Nephron (organoid): ENCODE data around the gene GPC4.

Experiments used
- H3K27ac Mint-ChIP-seq, 3 experiments: 2 replicates each; pipeline ENCODE4 v1.8.0; 2020; ENCODE audit warnings: mixed read lengths in 3 of 3, mild to moderate bottlenecking in 2 of 3, moderate library complexity in 1 of 3
- H3K27me3 Mint-ChIP-seq: 2 replicates; pipeline ENCODE4 v1.8.0; 2021; ENCODE audit warnings: low read depth, mild to moderate bottlenecking, moderate library complexity, mixed read lengths
- H3K36me3 Mint-ChIP-seq: 2 replicates; pipeline ENCODE4 v1.8.0; 2020; ENCODE audit warnings: low read depth, mixed read lengths
- H3K4me1 Mint-ChIP-seq: 2 replicates; pipeline ENCODE4 v1.8.0; 2020; ENCODE audit warnings: mixed read lengths
- H3K4me3 Mint-ChIP-seq, 3 experiments: 2 replicates each; pipeline ENCODE4 v1.8.0; 2020; ENCODE audit warnings: mild to moderate bottlenecking in 3 of 3, mixed read lengths in 3 of 3, moderate library complexity in 2 of 3
- H3K9me3 Mint-ChIP-seq: 2 replicates; pipeline ENCODE4 v1.8.0; 2020; ENCODE audit warnings: mixed read lengths
- TF ChIP-seq, protein P1 (sequence below), 3 experiments: fragments of 200-600 bp; sonication (generic); IDR thresholded peaks; one replicate each; pipeline ENCODE4 v1.5.0; 2021; ENCODE audit warnings: antibody characterized with exemption in 3 of 3; ENCODE audit not compliant: unreplicated experiment in 3 of 3

Gene GPC4

DNA sequence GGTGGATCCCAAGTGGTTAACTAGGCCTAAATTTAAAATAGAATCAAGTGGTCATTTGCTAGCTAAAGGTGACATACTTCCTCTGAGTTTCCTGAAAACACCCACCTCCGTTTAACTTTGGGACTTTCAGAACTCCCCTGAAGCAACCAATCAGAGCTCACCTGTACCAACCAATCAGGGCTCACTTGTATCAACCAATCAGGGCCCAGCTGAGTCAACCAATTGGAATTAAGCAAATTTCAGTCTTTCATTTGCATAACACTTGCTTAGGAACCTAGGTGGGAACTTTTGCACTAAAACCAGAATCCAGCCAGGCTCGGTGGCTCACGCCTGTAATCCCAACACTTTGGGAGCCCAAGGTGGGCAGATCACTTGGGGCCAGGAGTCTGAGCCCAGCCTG, 15.9 kb downstream of the GPC4 start:
- Mint-ChIP-seq H3K4me1 (peaks cover 36% of the 10 kb centered on the region), H3K9me3 (no peaks in the 10 kb centered on the region), H3K27ac (no peak overlapping the region), H3K4me3 (no peak overlapping the region), H3K27me3 (no peaks in the 10 kb centered on the region), H3K36me3 (no peaks in the 10 kb centered on the region)
- TF ChIP-seq, protein P1, sequence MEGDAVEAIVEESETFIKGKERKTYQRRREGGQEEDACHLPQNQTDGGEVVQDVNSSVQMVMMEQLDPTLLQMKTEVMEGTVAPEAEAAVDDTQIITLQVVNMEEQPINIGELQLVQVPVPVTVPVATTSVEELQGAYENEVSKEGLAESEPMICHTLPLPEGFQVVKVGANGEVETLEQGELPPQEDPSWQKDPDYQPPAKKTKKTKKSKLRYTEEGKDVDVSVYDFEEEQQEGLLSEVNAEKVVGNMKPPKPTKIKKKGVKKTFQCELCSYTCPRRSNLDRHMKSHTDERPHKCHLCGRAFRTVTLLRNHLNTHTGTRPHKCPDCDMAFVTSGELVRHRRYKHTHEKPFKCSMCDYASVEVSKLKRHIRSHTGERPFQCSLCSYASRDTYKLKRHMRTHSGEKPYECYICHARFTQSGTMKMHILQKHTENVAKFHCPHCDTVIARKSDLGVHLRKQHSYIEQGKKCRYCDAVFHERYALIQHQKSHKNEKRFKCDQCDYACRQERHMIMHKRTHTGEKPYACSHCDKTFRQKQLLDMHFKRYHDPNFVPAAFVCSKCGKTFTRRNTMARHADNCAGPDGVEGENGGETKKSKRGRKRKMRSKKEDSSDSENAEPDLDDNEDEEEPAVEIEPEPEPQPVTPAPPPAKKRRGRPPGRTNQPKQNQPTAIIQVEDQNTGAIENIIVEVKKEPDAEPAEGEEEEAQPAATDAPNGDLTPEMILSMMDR (IDR thresholded peaks at IDR 0.05; ENCODE audit: unreplicated experiment in 3 of 3): no peak

DNA sequence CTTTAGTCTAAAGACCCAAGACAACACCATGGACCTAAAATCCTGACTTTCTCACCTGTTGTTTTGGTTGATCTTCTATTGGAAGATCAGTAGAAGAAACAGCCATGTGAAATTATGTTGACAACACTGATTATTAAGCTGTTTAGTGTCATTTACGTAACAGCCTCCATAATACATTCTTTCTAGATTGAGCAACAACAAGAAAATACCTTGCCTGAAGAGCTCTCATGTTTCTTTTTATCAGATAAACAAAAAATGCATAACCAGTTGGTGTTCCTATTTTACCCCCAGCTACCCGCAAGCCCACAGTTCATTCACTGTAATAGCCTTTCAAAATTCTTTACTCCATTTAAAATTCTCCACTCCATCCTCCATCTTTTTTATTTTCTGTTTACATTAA, 20.5 kb downstream of the GPC4 start:
- H3K27me3 Mint-ChIP-seq: no peaks in the 10 kb centered on the region
- H3K36me3 Mint-ChIP-seq: no peaks in the 10 kb centered on the region
- TF ChIP-seq, protein P1 (IDR thresholded peaks at IDR 0.05; ENCODE audit: unreplicated experiment in 3 of 3): no peak
- H3K4me3 Mint-ChIP-seq: no peak overlapping the region
- H3K4me1 Mint-ChIP-seq: peaks cover 30% of the 10 kb centered on the region
- no peaks in the 10 kb centered on the region for H3K9me3 Mint-ChIP-seq
- H3K27ac Mint-ChIP-seq: no peak overlapping the region

DNA sequence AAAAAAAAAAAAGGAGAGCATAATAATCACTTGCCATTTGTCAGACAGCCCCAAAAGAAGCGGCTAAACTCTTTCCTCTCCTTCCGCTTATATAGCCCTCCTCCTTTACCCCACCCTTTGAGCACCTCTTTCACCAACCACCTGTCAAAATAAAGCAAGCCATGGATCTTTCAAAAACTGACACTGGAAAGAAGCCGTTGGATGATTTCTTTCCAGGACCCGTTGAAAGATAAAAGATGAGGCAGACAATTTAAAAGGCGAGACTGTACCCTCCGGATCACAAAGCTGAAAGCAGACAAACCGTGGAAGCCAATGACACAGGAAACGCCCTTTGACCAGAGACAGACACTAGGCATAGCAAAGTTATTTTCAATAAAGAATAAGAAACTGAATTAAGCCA, 22.6 kb downstream of the GPC4 start:
- H3K9me3 Mint-ChIP-seq: no peaks in the 10 kb centered on the region
- H3K36me3 Mint-ChIP-seq: no peaks in the 10 kb centered on the region
- no peaks in the 10 kb centered on the region for H3K27me3 Mint-ChIP-seq
- peaks cover 36% of the 10 kb centered on the region for H3K4me1 Mint-ChIP-seq
- no peak overlapping the region for H3K4me3 Mint-ChIP-seq
- TF ChIP-seq, protein P1 (IDR thresholded peaks at IDR 0.05; ENCODE audit: unreplicated experiment in 3 of 3): no peak
- H3K27ac Mint-ChIP-seq: peak overlapping the region in 2 of 3 experiments; percentile 18 to 23

DNA sequence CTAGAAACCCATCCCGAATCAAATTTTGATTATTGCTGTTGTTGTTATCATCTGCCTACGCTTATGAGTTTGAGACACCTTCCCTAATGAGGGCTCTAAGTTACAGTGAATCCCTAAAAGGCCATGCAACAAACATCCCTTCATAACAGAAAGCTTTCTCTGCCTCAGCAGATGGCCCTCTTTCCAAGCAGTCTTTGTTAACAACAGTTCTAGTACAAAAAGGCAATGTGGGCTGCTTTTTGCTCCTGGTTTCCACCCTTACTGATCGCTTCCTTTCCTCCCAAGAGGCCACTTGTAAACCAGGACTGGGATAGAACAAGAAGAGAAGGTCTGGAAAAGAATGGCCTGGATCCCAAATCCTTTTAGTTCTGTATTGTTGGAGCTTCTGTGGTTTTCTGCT, 24.2 kb downstream of the GPC4 start:
- Mint-ChIP-seq H3K9me3 (no peaks in the 10 kb centered on the region), H3K4me3 (no peak overlapping the region), H3K27me3 (no peaks in the 10 kb centered on the region), H3K27ac (peak overlapping the region; percentile 61 to 79 (median 77)), H3K4me1 (peaks cover 42% of the 10 kb centered on the region), H3K36me3 (no peaks in the 10 kb centered on the region)
- TF ChIP-seq, protein P1 (IDR thresholded peaks at IDR 0.05; ENCODE audit: unreplicated experiment in 3 of 3): no peak

DNA sequence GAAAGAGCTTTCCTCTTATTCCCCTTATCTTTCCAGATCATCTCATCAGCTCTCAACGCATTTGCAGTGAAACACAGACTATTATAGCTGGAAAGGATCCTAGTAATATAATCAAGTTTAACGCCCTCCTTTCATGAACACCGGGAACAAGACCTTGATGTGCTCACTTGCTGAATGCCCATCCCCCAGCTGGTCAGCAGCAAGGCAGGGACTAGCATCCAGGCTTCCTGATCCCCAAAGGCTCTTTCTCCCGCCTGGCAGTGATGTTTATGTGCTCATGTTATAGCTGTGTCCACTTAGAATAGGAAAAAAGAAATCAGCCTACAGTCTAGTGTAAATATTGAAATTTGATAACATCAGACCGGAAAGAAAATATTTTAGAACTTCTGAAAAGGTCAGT, 24.6 kb downstream of the GPC4 start:
- no peaks in the 10 kb centered on the region for H3K27me3 Mint-ChIP-seq
- TF ChIP-seq, protein P1 (IDR thresholded peaks at IDR 0.05; ENCODE audit: unreplicated experiment in 3 of 3): no peak
- peak overlapping the region; percentile 61 to 79 (median 77) for H3K27ac Mint-ChIP-seq
- no peaks in the 10 kb centered on the region for H3K36me3 Mint-ChIP-seq
- peaks cover 43% of the 10 kb centered on the region for H3K4me1 Mint-ChIP-seq
- no peak overlapping the region for H3K4me3 Mint-ChIP-seq
- no peaks in the 10 kb centered on the region for H3K9me3 Mint-ChIP-seq

DNA sequence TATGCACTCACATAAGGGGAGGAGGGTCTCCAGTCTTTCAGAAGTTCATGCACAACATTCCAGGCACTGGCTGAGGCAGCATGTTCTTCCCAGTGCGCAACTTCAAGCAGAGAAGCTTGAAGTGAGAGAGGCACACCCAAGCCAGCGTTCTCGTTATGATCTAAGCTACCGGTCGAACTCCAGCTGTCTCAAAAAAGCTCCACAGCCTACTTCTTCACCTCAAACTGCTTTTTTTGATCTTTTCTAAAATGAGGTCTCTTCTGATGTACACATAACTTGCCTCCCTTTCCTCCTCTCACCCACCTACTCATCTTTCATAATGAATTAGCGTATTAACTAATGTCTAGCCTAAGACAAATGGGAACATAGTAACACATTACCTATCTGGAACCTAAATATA, 25.3 kb downstream of the GPC4 start:
- H3K4me1 Mint-ChIP-seq: peaks cover 50% of the 10 kb centered on the region
- H3K36me3 Mint-ChIP-seq: no peaks in the 10 kb centered on the region
- no peaks in the 10 kb centered on the region for H3K9me3 Mint-ChIP-seq
- no peak overlapping the region for H3K4me3 Mint-ChIP-seq
- H3K27me3 Mint-ChIP-seq: no peaks in the 10 kb centered on the region
- peak overlapping the region; percentile 15 to 77 (median 47) for H3K27ac Mint-ChIP-seq
- TF ChIP-seq, protein P1 (IDR thresholded peaks at IDR 0.05; ENCODE audit: unreplicated experiment in 3 of 3): no peak
